Measurements from ENCODE around the gene NKG7. TPM values are rescaled to one million over a fixed set of nuclear protein-coding genes. Genes with fewer than 3 reads are reported as not detected.

NKG7 gene
- total and polyA plus RNA-seq, 2 experiments from 2014 or later: not detected

DNA sequence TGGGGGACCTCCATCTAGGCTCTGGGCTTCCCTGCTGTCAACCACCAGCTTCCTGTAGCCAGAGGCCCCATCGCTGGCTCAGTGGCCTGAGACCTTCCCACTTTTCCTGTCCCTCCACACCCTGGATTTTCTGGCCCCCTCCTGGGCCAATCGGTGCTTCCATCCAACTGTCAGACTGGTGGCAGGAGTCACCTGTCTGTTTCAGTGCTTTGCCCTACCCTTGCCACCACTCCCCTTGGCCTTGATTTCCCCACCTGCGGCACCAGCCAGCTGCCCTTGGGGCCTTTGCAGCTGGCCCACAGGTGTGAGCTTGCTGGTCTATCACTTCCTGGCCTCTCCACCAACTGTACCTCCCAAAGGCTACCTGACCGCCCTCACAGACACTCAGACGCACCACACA lies 43.0 kb downstream of the NKG7 start:
- H3K27ac ChIP-seq (ENCODE audit: low read depth): no peak overlapping the region
- peaks cover 20% of the 10 kb centered on the region for H3K27me3 Mint-ChIP-seq (ENCODE audit: insufficient read depth, low read depth, poor library complexity)
- 0 out of 2 replicates have a peak, but pooled peaks cover 3% of the 10 kb centered on the region for H3K9me2 ChIP-seq (ENCODE audit: insufficient read depth)
- 0 out of 2 replicates have a peak, but pooled peaks cover 2% of the 10 kb centered on the region for H4K20me1 ChIP-seq (replicated peaks; ENCODE audit: insufficient read depth)
- ATAC-seq (no peak), DNase-seq (ENCODE audit: low spot score) (no peak)
- no peaks in the 10 kb centered on the region; the same call in 1 of the 3 replicates for H3K9me3 Mint-ChIP-seq
- peaks cover 17% of the 10 kb centered on the region for H3K27me3 ChIP-seq (ENCODE audit: insufficient read depth)
- no peak overlapping the region for H3K4me3 Mint-ChIP-seq
- no peaks in the 10 kb centered on the region for H3F3A ChIP-seq (replicated peaks; ENCODE audit: low read depth)
- no peak overlapping the region for H3K4me2 ChIP-seq
- H3K4me1 Mint-ChIP-seq: peaks cover 18% of the 10 kb centered on the region
- no peak overlapping the region for H2AFZ ChIP-seq
- H3K36me3 Mint-ChIP-seq (ENCODE audit: low read depth): peaks cover 43% of the 10 kb centered on the region
- peaks cover 10% of the 10 kb centered on the region; the same call in 1 of the 2 replicates for H3K4me1 ChIP-seq (ENCODE audit: insufficient read depth)
- H3K4me3 ChIP-seq: no peak overlapping the region
- H3K79me2 ChIP-seq (replicated peaks; ENCODE audit: insufficient read depth): no peaks in the 10 kb centered on the region
- no peak overlapping the region for H3K27ac Mint-ChIP-seq
- H3K36me3 ChIP-seq (ENCODE audit: insufficient read depth): 0 out of 2 replicates have a peak, but pooled peaks cover 6% of the 10 kb centered on the region
- TF ChIP-seq, protein P1, sequence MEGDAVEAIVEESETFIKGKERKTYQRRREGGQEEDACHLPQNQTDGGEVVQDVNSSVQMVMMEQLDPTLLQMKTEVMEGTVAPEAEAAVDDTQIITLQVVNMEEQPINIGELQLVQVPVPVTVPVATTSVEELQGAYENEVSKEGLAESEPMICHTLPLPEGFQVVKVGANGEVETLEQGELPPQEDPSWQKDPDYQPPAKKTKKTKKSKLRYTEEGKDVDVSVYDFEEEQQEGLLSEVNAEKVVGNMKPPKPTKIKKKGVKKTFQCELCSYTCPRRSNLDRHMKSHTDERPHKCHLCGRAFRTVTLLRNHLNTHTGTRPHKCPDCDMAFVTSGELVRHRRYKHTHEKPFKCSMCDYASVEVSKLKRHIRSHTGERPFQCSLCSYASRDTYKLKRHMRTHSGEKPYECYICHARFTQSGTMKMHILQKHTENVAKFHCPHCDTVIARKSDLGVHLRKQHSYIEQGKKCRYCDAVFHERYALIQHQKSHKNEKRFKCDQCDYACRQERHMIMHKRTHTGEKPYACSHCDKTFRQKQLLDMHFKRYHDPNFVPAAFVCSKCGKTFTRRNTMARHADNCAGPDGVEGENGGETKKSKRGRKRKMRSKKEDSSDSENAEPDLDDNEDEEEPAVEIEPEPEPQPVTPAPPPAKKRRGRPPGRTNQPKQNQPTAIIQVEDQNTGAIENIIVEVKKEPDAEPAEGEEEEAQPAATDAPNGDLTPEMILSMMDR (conservative IDR thresholded peaks at IDR 0.05; ENCODE audit: low read depth in 2 of 2): no peak
- TF ChIP-seq STAT1 (IDR thresholded peaks at IDR 0.05; ENCODE audit: unreplicated experiment) (no peak), JUNB (IDR thresholded peaks at IDR 0.05; ENCODE audit: unreplicated experiment) (no peak), ZNF331 (CRISPR knock-in tag; IDR thresholded peaks at IDR 0.05; ENCODE audit: low read depth) (no peak), ZNF114 (CRISPR knock-in tag; IDR thresholded peaks at IDR 0.05) (no peak), EZH2phosphoT487 (IDR thresholded peaks at IDR 0.05; ENCODE audit: unreplicated experiment) (no peak), CREB1 (CRISPR knock-in tag; IDR thresholded peaks at IDR 0.05; ENCODE audit: low read depth) (no peak), POLR2AphosphoS5 (IDR thresholded peaks at IDR 0.05; ENCODE audit: low read depth) (no peak), EZH2 (IDR thresholded peaks at IDR 0.05; ENCODE audit: low read depth, unreplicated experiment) (no peak), NANOG (IDR thresholded peaks at IDR 0.05; ENCODE audit: borderline replicate concordance) (no peak)
- TF ChIP-seq, protein P2, sequence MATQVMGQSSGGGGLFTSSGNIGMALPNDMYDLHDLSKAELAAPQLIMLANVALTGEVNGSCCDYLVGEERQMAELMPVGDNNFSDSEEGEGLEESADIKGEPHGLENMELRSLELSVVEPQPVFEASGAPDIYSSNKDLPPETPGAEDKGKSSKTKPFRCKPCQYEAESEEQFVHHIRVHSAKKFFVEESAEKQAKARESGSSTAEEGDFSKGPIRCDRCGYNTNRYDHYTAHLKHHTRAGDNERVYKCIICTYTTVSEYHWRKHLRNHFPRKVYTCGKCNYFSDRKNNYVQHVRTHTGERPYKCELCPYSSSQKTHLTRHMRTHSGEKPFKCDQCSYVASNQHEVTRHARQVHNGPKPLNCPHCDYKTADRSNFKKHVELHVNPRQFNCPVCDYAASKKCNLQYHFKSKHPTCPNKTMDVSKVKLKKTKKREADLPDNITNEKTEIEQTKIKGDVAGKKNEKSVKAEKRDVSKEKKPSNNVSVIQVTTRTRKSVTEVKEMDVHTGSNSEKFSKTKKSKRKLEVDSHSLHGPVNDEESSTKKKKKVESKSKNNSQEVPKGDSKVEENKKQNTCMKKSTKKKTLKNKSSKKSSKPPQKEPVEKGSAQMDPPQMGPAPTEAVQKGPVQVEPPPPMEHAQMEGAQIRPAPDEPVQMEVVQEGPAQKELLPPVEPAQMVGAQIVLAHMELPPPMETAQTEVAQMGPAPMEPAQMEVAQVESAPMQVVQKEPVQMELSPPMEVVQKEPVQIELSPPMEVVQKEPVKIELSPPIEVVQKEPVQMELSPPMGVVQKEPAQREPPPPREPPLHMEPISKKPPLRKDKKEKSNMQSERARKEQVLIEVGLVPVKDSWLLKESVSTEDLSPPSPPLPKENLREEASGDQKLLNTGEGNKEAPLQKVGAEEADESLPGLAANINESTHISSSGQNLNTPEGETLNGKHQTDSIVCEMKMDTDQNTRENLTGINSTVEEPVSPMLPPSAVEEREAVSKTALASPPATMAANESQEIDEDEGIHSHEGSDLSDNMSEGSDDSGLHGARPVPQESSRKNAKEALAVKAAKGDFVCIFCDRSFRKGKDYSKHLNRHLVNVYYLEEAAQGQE (IDR thresholded peaks at IDR 0.05; ENCODE audit: unreplicated experiment): no peak
- TF ChIP-seq, protein P3, sequence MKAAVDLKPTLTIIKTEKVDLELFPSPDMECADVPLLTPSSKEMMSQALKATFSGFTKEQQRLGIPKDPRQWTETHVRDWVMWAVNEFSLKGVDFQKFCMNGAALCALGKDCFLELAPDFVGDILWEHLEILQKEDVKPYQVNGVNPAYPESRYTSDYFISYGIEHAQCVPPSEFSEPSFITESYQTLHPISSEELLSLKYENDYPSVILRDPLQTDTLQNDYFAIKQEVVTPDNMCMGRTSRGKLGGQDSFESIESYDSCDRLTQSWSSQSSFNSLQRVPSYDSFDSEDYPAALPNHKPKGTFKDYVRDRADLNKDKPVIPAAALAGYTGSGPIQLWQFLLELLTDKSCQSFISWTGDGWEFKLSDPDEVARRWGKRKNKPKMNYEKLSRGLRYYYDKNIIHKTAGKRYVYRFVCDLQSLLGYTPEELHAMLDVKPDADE (IDR thresholded peaks at IDR 0.05): no peak
- TF ChIP-seq, protein P4, sequence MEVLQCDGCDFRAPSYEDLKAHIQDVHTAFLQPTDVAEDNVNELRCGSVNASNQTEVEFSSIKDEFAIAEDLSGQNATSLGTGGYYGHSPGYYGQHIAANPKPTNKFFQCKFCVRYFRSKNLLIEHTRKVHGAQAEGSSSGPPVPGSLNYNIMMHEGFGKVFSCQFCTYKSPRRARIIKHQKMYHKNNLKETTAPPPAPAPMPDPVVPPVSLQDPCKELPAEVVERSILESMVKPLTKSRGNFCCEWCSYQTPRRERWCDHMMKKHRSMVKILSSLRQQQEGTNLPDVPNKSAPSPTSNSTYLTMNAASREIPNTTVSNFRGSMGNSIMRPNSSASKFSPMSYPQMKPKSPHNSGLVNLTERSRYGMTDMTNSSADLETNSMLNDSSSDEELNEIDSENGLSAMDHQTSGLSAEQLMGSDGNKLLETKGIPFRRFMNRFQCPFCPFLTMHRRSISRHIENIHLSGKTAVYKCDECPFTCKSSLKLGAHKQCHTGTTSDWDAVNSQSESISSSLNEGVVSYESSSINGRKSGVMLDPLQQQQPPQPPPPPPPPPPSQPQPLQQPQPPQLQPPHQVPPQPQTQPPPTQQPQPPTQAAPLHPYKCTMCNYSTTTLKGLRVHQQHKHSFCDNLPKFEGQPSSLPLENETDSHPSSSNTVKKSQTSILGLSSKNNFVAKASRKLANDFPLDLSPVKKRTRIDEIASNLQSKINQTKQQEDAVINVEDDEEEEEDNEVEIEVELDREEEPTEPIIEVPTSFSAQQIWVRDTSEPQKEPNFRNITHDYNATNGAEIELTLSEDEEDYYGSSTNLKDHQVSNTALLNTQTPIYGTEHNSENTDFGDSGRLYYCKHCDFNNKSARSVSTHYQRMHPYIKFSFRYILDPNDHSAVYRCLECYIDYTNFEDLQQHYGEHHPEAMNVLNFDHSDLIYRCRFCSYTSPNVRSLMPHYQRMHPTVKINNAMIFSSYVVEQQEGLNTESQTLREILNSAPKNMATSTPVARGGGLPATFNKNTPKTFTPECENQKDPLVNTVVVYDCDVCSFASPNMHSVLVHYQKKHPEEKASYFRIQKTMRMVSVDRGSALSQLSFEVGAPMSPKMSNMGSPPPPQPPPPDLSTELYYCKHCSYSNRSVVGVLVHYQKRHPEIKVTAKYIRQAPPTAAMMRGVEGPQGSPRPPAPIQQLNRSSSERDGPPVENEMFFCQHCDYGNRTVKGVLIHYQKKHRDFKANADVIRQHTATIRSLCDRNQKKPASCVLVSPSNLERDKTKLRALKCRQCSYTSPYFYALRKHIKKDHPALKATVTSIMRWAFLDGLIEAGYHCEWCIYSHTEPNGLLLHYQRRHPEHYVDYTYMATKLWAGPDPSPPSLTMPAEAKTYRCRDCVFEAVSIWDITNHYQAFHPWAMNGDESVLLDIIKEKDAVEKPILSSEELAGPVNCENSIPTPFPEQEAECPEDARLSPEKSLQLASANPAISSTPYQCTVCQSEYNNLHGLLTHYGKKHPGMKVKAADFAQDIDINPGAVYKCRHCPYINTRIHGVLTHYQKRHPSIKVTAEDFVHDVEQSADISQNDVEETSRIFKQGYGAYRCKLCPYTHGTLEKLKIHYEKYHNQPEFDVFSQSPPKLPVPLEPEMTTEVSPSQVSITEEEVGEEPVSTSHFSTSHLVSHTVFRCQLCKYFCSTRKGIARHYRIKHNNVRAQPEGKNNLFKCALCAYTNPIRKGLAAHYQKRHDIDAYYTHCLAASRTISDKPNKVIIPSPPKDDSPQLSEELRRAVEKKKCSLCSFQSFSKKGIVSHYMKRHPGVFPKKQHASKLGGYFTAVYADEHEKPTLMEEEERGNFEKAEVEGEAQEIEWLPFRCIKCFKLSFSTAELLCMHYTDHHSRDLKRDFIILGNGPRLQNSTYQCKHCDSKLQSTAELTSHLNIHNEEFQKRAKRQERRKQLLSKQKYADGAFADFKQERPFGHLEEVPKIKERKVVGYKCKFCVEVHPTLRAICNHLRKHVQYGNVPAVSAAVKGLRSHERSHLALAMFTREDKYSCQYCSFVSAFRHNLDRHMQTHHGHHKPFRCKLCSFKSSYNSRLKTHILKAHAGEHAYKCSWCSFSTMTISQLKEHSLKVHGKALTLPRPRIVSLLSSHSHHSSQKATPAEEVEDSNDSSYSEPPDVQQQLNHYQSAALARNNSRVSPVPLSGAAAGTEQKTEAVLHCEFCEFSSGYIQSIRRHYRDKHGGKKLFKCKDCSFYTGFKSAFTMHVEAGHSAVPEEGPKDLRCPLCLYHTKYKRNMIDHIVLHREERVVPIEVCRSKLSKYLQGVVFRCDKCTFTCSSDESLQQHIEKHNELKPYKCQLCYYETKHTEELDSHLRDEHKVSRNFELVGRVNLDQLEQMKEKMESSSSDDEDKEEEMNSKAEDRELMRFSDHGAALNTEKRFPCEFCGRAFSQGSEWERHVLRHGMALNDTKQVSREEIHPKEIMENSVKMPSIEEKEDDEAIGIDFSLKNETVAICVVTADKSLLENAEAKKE (CRISPR knock-in tag; IDR thresholded peaks at IDR 0.05): no peak
